Retinal pigment epithelial cell (primary cell): ENCODE measurements around the gene MTNR1B.
A peak's percentile ranks its signal among the peaks of the same experiment; 100 is the strongest.

ENCODE experiments used
- DNase-seq: peaks from one replicate; pipeline ENCODE4 v3.0.0-alpha.2; 2010; ENCODE audit warnings: low read depth
- H3K4me3 ChIP-seq: 2 replicates; pipeline ENCODE4 v1.5.1; 2011; ENCODE audit warnings: mild to moderate bottlenecking, low read length, control low read depth, moderate library complexity
- TF ChIP-seq, protein P1 (sequence below): conservative IDR thresholded peaks from 2 replicates; pipeline ENCODE4 v1.5.1; 2011; ENCODE audit warnings: low read depth, low read length, control low read depth, inconsistent platforms

Gene MTNR1B

DNA sequence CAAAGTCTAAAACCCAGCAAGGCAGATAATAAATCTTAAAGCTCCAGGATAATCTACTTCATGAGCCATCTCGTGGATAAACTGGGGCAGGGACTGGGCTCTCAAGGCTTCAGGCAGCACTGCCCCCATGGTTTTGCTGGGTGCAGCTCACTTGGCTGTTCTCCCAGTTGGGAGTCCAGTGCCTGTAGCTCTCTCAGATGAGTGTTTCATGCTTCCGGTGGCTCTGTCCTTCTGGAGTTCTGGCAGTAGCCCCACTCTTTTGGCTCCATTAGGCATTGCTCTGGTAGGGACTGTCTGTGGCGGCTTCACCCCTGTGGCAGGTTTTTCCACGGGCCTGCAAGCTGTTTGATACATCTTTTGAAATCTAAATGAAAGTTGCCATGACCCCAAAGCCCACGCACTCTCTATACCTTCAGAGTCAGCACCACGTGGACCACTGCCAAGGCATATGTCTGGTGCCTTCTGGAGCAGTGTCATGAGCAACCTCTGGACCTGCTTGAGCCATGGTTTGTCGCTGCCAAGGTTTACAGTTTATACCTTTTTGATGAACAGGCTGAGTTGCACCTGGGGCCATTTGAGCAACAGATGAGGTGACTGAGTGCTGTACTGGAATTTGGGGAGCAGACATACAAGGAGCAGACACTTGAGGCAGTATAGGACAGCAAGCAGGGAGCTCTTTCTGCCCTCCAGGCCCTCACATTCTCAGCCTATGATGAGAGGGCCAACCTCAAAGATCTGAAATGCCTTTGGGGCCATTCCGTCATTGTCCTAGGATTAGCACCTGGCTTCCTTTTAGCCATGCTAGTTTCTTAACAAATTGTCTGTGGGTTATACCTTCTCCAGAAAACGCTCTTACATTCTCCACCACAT, 48.6 kb downstream of the MTNR1B start:
- TF ChIP-seq, protein P1, sequence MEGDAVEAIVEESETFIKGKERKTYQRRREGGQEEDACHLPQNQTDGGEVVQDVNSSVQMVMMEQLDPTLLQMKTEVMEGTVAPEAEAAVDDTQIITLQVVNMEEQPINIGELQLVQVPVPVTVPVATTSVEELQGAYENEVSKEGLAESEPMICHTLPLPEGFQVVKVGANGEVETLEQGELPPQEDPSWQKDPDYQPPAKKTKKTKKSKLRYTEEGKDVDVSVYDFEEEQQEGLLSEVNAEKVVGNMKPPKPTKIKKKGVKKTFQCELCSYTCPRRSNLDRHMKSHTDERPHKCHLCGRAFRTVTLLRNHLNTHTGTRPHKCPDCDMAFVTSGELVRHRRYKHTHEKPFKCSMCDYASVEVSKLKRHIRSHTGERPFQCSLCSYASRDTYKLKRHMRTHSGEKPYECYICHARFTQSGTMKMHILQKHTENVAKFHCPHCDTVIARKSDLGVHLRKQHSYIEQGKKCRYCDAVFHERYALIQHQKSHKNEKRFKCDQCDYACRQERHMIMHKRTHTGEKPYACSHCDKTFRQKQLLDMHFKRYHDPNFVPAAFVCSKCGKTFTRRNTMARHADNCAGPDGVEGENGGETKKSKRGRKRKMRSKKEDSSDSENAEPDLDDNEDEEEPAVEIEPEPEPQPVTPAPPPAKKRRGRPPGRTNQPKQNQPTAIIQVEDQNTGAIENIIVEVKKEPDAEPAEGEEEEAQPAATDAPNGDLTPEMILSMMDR, result peak; percentile 12
- no peak for DNase-seq
- H3K4me3 ChIP-seq, result no peak overlapping the region

DNA sequence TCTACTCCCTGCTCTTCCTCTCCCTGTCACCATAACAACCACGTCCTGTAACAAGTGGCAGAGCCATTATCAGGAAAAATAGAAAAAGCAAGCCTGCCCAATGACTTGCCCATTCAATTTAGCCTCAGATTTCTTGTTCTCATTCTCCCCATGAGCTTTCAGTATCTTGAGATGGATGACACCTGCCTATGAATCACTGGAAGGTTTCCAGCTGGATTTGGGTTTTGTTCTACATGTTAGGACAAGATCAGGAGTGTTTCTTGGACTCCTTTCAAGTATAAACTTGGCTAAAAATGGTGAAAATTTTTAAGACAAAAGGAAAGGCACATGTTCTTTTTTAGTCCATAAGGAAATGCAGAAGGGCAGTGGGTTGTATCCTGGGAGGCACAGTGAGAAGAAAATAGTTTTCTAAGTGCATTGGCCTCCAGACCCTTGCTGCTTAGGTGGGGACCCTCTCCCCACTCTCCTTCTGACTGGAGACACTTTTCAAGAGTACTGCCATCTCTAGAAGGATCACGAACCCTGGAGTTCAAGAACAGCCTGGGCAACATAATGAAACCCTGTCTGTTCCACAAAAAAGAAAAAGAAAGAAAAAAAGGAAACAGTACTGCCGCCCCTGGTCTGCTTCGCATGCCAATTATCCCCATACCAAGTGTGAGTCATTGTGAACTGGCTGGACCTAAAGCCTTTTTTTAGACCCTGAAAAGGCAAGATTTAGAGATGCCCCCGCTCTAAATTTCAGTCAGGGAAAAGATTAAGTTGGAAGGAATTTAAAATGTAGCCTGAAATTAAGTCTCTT, 51.0 kb downstream of the MTNR1B start:
- TF ChIP-seq, protein P1, result peak; percentile 10
- H3K4me3 ChIP-seq, result peak overlapping the region; percentile 2
- peak; percentile 68 for DNase-seq

DNA sequence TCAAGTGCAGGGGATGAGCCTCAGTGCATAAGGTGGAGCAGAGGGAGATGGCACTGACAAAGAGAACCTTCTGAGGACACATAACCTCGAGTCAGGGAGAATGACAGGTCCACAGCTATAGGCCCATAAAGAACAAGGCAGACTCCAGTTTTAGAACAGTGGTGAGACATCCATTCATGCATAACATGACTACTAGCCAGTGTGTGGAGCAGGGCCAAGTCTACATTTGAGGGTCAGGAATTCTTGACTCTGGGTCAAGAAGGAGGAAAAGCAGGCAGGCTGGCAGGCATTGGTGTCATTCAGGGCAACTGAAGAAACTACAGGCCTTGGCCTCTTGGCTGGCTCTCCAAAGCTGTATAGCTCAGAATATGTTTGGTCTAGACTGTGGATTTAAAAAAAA, 54.9 kb downstream of the MTNR1B start:
- H3K4me3 ChIP-seq, result no peak overlapping the region
- no peak for DNase-seq
- TF ChIP-seq, protein P1, result no peak

DNA sequence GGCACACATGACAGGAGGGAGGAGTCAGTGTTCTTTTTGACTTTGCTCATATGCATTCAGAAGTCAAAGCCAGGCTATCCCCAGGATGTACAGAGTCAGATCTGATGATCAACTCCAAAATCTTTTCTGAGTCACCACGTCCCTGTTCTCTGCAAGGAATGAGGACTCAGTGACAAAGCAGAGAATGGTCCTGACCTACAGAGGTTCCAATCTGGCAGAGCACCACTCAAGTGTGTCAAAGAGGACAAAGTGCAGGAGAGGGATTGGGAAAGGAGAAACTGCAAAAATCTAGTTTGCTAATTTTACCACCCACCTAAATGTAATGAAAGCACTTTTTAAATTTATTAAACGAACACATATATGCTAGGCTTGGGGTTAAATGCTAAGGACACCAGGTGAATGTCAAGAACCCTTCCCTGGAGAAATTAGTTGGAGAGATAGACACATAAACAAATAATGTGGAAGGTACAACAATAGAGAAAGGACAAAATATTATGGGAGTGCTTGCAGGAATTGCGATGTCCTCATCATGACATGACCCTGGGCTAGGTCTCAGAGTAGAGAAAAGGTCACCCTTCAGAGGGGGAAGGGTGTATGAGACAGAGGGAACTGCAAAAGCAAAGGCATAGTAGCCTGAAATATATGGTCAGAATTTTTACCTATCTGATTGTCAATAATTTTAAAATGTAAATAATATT, 56.3 kb downstream of the MTNR1B start:
- no peak overlapping the region for H3K4me3 ChIP-seq
- no peak for DNase-seq
- TF ChIP-seq, protein P1, result no peak

GRCh38 chr11:93028960-93029522, 59.6 kb downstream of the MTNR1B start:
- DNase-seq, result no peak
- no peak overlapping the region for H3K4me3 ChIP-seq
- TF ChIP-seq, protein P1, result no peak

- no peak for DNase-seq
- TF ChIP-seq, protein P1, result no peak
- H3K4me3 ChIP-seq, result no peak overlapping the region
These were observed 61.9 kb downstream of the MTNR1B start for GRCh38 chr11:93031386-93031785.
